ENCODE results near the gene KCNG1.

Gene KCNG1

DNA sequence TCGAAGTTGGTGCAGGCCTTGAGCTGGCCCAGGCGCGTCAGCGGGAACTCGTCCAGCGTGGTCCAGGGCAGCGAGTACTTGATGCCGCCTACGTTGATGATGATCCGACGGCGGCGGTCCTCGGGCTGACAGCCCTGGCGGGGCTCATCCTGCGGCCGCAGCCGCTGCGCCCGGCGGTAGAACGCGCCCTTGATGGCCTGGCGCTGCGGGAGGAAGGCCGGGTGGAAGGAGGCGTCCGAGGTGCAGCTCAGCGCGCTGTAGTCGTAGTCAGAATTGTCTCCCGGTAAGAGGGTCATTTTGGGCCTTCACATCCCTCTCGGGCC lies 12.9 kb downstream of the KCNG1 start:
- H3K4me3 ChIP-seq (ENCODE audit: low read depth in 1 of 2, low read length in 1 of 2) = no peak overlapping the region
- H3K27me3 ChIP-seq = peaks cover 53% of the 10 kb centered on the region
- no peak overlapping the region for H3K27ac ChIP-seq
- TF ChIP-seq, protein P1, sequence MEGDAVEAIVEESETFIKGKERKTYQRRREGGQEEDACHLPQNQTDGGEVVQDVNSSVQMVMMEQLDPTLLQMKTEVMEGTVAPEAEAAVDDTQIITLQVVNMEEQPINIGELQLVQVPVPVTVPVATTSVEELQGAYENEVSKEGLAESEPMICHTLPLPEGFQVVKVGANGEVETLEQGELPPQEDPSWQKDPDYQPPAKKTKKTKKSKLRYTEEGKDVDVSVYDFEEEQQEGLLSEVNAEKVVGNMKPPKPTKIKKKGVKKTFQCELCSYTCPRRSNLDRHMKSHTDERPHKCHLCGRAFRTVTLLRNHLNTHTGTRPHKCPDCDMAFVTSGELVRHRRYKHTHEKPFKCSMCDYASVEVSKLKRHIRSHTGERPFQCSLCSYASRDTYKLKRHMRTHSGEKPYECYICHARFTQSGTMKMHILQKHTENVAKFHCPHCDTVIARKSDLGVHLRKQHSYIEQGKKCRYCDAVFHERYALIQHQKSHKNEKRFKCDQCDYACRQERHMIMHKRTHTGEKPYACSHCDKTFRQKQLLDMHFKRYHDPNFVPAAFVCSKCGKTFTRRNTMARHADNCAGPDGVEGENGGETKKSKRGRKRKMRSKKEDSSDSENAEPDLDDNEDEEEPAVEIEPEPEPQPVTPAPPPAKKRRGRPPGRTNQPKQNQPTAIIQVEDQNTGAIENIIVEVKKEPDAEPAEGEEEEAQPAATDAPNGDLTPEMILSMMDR (IDR thresholded peaks at IDR 0.05) = no peak
- no peaks in the 10 kb centered on the region for H3K4me1 ChIP-seq (ENCODE audit: control insufficient read depth in 1 of 2, insufficient read depth in 1 of 2, low read depth in 1 of 2, low read length in 1 of 2)
- no peaks in the 10 kb centered on the region for H3K36me3 ChIP-seq
- no peaks in the 10 kb centered on the region for H3K9me3 ChIP-seq

DNA sequence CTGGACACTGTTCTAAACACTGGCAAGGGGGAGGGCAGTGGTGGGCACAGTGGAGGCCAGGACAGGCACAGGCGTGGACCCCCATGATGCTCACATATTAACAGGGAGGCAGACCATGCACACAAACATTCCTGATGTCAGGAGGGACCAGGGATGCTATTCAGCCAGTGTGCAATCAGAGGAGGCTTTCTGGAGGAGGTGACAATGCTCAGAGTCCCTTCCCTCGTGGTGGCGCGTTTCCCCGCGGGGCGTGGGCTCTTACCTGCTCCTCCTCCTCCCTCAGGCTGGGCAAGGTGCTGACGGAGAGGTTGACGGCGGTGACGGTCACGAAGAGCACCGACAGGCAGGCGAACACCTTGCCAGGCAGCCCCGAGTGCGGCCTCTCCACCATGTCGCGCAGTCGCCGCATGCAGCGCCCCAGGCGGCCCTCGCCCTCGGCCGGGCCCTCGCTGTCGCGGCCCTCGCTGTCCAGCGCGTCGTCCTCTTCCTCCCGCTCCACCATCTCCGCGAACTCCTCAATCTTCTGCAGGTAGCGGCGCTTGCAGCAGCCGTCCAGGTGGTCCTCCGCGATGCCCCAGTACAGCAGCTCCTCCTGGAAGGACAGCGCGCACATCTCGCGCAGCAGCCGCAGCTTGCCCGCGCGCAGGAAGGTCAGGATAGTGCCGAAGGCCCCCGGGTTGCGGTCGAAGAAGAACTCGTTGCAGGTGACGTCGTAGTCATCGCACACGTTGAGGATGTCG lies 13.4 kb downstream of the KCNG1 start:
- no peaks in the 10 kb centered on the region for H3K36me3 ChIP-seq
- no peaks in the 10 kb centered on the region for H3K4me1 ChIP-seq (ENCODE audit: control insufficient read depth in 1 of 2, insufficient read depth in 1 of 2, low read depth in 1 of 2, low read length in 1 of 2)
- peaks cover 49% of the 10 kb centered on the region for H3K27me3 ChIP-seq
- no peaks in the 10 kb centered on the region for H3K9me3 ChIP-seq
- H3K27ac ChIP-seq = no peak overlapping the region
- H3K4me3 ChIP-seq (ENCODE audit: low read depth in 1 of 2, low read length in 1 of 2) = no peak overlapping the region
- TF ChIP-seq, protein P1 (IDR thresholded peaks at IDR 0.05) = no peak

DNA sequence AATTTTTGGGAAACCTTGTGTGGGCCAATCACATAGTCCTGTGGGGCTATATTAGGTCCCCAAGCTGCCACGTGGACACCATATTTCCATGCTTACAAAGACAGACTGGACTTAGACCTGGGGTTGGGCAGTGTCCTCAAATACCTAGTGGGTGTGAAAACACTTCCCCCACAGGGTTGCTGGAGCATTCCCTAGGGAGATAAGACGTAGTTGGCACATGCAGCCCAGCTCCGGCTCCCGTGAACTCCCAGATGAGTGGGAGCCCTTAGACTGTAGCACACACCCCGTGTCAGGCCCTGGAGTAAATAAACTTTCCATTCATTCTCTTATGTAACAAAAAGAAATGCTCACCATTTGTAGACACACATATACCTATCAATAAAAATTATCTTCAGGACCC lies 14.2 kb downstream of the KCNG1 start:
- Histone ChIP-seq H3K4me3 (ENCODE audit: low read depth in 1 of 2, low read length in 1 of 2) (no peak overlapping the region), H3K27ac (no peak overlapping the region), H3K27me3 (peaks cover 41% of the 10 kb centered on the region), H3K36me3 (no peaks in the 10 kb centered on the region), H3K9me3 (no peaks in the 10 kb centered on the region), H3K4me1 (ENCODE audit: control insufficient read depth in 1 of 2, insufficient read depth in 1 of 2, low read depth in 1 of 2, low read length in 1 of 2) (no peaks in the 10 kb centered on the region)
- TF ChIP-seq, protein P1 (IDR thresholded peaks at IDR 0.05) = no peak

DNA sequence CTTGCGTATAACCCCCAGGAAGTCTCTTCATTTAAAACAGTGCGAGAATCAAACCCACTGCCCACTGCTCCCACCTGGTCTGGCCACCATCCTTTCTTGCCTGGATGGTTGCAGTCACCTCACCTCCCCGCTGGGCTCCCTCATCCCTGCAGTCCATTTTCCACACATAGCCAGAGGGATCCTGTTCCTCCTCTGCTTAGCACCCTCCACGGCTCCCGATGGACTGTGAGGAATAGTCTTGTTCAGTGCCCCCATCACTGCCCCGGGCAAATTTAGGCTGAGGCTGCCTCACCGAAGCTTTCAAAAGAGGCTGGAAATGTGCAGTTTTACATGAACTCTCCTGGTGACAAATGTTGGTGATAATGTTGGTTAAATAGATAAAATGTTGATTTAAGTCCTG lies 17.7 kb downstream of the KCNG1 start:
- no peak overlapping the region for H3K4me3 ChIP-seq (ENCODE audit: low read depth in 1 of 2, low read length in 1 of 2)
- TF ChIP-seq, protein P1 (IDR thresholded peaks at IDR 0.05) = no peak
- no peaks in the 10 kb centered on the region for H3K4me1 ChIP-seq (ENCODE audit: control insufficient read depth in 1 of 2, insufficient read depth in 1 of 2, low read depth in 1 of 2, low read length in 1 of 2)
- H3K9me3 ChIP-seq = no peaks in the 10 kb centered on the region
- H3K36me3 ChIP-seq = no peaks in the 10 kb centered on the region
- H3K27me3 ChIP-seq = peaks cover 32% of the 10 kb centered on the region
- no peak overlapping the region for H3K27ac ChIP-seq

DNA sequence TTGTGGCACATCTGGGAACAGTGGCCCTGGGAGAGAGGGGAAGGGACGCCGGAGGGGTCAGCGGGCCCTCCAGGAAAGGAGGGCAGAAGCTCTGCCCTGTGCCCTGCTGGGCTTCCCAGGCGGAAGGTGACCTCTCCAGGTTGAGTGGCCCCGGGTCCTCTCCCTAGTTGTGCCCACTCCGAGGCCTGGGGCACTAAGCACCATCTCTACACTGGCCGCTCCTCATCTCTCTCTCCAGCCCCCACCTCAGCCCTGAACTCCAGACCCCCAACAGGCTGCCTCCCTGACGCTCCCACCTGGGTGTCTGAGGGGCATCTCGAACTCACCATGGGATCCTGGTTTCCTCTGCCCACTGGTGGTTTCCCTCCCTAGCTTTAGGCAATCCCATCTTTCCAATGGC lies 18.1 kb downstream of the KCNG1 start:
- Histone ChIP-seq H3K4me3 (ENCODE audit: low read depth in 1 of 2, low read length in 1 of 2) (no peak overlapping the region), H3K27ac (no peak overlapping the region), H3K36me3 (no peaks in the 10 kb centered on the region), H3K27me3 (peaks cover 32% of the 10 kb centered on the region), H3K9me3 (no peaks in the 10 kb centered on the region), H3K4me1 (ENCODE audit: control insufficient read depth in 1 of 2, insufficient read depth in 1 of 2, low read depth in 1 of 2, low read length in 1 of 2) (no peaks in the 10 kb centered on the region)
- TF ChIP-seq, protein P1 (IDR thresholded peaks at IDR 0.05) = no peak

Measured in neutrophil (primary cell).